GM19452 (cell line): ENCODE results near the gene AKIRIN1.
A peak's percentile ranks its signal among the peaks of the same experiment; 100 is the strongest.
"Not testable (repeated sequence)": the region's sequence is repeated elsewhere in the genome, so short reads cannot be mapped to it uniquely, and the experiment has no call there.

Experiments used
- ATAC-seq: cut with Tn5 transposase; IDR thresholded peaks from one replicate; pipeline ENCODE4 v1.9.1; 2021; ENCODE audit not compliant: unreplicated experiment

AKIRIN1 gene

DNA sequence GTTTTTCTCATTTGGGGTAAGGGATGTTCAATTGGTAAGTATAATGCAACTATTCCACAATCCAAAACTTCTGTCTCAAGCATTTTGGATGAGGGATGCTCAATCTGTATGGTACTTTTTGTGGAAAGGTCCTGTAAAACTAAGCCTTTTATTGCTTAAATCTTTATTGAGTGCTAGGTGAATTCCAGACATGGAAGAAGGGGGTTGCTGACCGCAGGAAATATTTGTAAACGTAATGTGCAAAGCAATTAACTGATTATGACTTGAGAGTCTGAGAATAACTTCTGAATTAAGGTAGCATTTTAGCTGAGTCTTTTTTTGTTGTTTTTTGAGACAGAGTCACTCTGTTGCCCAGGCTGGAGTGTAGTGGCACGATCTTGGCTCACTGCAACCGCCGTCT lies 3.1 kb downstream of the AKIRIN1 start:
- ATAC-seq: no peak

DNA sequence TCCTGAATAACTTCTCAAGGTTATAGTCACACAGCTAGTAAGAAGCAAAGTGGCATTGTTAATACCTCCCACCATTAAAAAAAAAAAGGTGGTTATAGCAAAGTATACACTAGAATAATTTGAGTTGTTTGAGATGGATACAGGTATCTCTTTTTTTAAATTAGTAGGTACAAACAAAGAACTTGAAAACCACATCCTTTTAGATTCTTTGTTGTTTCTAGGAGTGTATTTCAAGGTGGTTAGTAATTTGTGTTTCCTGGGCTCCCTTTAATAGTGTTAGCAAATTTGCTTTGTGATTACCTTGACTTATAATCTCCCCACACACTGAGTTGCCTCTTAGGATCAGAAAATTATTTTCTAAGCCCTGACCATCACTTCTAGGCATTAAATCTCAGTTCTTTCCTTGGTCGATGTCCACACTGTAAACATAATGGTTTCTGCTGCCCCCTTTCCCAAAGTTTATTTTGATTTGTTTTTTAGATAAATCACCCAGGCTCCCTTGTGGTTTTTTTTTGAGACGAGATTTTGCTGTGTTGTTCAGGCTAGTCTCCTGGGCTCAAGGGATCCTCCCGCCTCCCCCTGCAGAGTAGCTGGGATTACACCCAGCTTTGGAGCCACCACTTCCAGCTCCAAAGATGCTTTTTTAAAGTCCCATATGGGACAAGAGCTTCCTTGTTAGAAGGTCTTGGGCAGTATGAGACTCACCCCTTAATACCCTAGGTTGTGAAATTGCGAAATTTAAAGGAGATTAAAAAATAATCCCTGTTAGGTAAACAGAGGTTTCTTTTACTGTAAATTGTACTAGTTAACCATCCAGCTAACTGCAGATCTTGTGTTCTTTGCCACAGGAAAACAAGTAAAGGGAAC lies 6.2 kb downstream of the AKIRIN1 start:
- no peak for ATAC-seq

DNA sequence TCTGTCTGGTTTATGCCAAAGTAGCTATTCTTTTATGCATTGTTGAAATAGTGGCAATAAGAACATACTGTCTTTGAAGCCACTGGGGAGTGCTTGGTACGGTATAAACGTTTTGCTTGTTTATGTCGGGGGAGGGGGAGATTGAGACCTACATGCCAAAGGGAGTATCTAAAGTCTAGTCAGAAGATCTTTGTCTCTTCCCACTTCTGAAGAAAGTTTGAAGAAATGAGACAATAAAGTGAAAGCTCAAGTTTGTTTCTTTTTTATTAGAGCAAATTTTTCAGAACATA lies 6.8 kb downstream of the AKIRIN1 start:
- no peak for ATAC-seq

DNA sequence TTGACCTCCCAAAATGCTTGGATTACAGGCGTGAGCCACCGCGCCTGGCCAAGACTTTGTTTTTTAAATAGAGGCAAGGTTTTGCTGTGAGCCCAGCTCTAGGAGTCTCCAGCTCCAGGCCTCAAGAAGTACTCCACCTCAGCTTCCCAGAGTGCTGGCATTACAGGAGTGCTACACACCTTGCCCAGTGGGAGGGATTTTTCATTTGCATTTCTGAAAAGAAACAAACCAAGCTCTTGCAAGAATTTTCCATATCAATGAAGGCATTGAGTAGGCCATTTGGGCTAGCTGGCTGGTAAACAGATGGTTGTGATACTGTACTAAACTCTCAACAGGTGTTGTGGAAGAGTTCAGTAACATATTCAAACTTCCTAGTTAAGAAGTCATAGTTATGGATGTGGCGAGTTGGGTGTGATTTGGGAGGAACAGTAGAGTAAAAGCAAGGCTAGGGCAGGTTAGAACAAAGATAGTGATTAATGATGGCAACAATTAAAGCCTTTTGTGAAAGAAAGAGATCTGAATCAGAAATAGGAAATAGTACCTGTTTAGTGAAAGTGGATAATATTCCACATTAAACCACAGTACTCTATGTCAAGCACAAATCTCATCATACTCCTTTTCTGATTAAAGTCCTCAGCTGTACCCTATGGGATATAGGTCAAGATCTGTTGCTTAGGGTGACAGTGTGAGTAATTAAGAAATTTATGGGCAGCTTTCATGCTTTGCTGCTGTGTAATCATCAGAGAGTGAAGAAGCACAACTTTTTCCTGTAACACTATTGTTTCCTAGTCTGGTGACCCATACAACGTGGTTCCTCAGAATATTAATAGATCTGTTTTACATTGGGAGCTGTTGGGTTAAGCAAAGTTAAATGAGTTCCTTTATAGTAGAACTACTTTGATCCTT lies 10.7 kb downstream of the AKIRIN1 start:
- ATAC-seq: no peak

DNA sequence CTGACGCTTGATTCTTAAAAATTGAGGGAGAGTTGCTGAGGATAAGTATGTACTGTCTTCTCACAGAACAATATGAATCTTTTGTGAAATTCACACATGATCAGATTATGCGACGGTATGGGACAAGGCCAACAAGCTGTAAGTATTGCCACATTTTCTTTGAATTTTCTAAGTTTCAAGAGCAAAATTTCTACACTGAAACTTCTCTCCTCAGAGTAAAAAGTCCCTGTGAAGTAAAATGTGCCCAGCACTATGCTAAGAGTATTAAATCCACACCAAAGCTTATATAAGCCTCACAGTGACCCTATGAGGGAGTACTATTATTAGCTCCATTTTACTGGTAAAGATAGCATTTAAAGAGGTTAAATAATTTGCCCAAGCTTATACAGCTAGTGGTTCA lies 12.2 kb downstream of the AKIRIN1 start:
- no peak for ATAC-seq

DNA sequence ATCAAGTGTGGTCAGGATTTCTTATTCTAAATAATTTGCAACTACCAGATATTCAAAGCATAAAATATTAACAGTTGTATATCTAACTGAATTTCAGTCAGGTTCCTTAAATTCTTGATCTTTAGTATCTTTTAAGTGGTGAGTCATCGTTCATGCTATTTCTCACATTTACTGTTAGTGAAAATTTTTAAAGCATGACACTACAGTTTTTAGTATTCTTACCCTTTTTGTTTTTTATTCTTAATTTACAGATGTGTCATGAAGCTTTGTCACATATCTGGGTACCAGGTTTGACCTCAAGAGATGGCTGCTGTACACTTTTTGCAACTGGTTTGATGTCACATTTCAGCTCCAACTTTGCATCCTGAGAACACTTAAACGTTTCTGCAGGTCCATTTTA lies 12.7 kb downstream of the AKIRIN1 start:
- no peak for ATAC-seq

DNA sequence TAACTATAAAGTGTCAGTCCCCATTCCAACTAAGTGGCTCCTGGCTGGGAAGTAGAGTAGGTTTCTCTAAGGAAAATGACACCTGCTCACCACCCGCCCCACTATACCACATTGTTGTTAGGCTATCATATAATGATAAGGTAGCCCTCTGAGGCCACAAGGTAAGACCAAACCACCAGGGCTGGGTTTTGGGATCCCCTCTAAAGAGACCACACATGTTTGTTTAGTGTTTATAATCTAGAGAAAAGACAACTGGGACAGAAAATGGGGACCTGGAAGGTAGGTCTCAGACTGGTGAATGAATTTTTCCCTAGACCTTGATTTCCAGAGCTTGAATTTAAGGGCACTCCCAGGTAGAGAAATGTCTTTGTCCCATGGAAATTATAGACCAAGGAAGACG lies 15.2 kb downstream of the AKIRIN1 start:
- ATAC-seq: no peak

DNA sequence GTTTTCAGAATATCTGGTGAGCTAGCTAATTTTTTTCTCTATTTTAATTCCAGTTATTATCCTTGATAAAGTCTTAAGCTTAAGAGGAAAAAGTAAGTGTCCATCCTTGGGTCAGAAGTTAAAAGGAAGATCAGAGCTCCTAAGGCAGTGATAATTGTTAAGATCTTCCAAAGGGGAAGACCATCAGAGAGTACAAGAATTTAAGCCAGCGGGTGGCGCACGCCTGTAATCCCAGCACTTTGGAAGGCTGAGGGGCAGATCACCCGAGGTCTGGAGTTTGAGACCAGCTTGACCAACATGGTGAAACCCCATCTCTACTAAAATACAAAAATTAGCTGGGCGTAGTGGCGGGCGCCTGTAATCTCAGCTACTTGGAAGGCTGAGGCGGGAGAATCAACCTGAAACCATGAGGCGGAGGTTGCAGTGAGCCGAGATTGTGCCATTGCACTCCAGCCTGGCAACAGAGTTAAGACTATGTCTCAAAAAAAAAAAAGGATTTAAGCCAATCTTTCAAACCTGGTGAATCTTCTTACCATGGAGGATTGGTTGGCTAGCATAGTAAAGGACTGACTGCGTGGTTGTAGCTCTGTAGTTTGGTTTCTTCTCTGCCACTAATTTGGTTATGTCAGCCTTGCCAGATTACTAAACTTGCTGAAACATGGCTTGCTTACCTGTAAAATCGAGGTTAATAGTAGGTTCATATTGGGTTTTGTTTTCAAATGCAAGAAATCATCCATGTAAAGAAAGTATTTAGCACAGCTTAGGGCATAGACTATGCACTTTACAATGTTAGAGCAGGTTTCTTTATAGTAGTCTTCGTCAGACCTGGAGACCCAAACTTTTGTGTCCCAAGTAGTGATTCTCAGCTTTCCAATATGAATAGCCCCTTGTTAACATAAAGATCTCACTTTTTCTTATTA lies 15.9 kb downstream of the AKIRIN1 start:
- ATAC-seq: no peak

DNA sequence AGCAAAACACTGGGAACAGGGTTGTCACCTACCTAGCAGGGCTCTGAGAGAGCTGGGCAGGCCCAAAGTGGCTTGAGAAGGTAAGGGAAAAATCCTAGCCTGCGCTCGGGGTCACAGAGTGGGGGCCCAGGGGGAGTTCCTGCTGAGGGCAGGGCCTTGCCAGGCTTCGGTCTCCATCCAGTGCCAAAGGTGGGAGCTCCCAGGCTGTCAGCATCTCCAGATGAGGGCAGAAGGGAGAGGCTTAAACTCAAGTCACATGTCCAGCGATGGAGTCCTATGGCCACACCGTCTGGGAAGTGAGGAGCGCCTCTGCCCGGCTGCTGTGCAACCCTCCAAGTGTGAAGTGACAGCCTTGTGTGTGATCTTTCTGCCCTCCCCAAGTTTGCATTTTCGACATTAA lies 23.9 kb downstream of the AKIRIN1 start:
- not testable (repeated sequence) for ATAC-seq

DNA sequence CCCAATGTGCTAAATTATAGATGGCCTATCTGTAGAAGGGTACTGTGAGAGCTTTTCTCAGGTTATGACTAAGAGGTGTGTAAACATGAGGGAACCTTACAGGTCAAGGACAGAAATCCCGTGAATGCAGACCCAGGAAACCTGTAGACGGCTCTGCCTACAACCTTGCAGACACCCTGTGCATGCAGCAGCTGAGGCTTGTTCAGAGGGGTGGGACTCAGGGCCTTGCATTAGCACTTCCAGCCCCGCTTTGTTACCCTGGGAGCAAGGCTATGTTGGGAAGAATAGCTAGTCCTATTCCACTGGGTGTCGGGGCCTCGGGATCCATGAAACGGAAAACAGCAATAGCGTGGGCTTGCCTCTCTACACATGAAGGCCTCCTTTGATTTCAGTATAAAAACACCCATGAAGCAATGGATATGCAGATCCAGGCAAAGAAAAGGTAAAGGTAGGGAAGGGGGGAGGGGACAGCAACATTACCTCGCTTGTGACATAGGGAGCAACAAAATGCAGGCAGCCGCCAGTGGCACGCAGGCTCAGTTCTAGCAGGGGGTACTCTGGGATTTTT lies 25.6 kb downstream of the AKIRIN1 start:
- ATAC-seq: no peak

DNA sequence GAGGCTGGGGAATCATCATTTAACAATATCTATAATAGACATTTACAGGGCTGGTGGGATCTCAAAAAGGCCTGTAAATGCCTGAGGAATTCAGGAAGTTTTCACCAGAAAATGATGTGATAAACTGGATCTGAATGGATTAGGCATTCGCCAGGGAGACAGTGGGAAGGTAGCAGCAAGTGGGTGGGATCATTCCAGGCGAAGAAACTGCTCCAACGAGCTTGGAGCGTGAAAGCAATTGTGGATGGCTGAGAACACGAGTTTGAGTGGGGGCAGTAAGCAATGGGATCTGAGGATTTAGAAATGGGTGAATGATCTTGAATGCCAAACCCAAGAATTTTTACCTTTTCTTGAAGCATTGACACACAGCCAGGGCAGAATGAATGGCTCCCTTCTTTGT lies 26.2 kb downstream of the AKIRIN1 start:
- ATAC-seq: no peak

DNA sequence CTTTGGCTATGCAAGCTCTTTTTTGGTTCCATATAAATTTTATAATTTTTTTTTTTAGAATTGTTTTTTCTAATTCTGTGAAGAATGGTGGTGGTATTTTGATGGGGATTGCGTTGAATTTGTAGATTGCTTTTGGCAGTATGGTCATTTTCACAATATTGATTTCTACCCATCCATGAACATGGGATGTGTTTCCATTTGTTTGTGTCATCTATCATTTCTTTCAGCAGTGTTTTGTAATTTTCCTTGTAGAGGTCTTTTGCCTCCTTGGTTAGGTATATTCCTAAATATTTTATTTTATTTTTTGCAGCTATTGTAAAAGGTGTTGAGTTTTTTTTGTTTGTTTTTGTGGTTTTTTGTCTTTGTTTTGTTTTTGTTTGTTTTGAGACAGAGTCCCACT lies 29.4 kb downstream of the AKIRIN1 start:
- ATAC-seq: not testable (repeated sequence)

DNA sequence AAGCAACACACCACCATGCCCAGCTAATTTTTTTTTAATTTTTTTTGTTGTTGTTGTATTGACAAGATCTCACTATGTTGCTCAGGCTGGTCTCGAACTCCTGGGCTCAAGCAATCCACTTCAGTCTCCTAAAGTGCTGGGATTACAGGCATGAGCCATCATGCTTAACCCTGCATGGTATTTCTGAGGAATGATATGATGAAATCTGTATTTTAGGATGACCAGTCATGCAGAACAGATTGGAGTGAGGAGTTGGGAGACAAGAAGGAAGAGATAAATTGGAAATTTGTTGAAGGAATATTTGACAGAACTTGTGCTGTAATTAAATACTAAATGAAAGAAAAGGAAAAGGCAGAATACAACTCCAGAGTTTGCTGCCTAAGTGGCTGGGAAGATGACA lies 30.4 kb downstream of the AKIRIN1 start:
- no peak for ATAC-seq

DNA sequence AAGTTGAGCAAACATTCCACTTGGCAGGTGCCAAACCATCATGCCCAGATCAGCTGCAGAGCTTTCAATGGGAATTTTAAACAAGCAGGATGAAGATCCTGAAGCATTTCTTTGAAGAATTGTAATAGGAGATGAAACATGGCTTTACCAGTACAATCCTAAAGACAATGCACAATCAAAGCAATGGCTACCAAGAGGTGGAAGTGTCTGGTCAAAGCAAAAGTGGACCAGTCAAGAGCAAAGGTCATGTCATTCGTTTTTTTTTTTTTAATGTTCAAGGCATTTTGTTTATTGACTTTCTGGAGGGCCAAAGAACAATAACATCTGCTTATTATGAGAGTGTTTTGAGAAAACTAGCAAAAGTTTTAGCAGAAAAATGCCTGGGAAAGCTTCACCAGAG lies 32.1 kb downstream of the AKIRIN1 start:
- ATAC-seq: no peak

DNA sequence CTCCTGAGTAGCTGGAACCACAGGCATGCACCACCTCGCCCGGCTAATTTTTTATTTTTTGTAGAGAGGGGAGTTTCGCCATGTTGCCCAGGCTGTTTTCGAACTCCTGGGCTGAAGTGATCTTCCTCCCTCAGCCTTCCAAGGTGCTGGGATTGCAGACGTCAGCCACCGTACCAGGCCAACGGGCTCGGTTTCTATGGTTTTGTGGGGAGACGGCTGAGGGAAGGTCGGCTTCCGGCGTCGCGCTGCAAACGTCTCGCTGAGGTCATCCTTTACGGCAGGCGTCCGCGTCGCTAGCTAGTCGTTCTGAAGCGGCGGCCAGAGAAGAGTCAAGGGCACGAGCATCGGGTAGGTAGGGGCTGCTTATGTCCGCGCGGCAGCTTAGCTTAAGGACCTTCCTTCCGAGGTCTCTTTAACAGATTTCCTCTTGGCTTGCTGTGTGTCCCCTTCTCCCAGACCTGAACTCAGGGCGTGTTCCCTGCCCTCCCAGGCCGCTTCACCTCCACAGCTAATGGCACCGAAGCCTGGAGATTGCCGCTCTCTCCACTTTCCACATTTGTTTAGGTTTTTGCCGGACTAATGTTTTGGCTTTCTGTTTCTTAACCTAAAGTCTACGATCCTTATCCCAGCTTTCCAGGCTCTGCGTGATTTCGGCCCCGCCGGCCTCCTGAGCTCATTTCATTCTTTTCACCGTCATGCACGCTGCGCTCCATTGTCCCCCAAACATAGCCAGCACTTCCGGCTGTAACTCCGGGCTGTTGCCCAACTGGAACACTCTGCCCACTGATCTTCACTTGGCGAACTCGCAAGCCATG lies 35.2 kb downstream of the AKIRIN1 start, which contains the start of gene NDUFS5:
Gene NDUFS5, plus strand, starts transcription at position 300 of the 815 bp plus-strand sequence. CDS start 2,375 bp downstream, outside the sequence.
- ATAC-seq: peak; percentile 73

DNA sequence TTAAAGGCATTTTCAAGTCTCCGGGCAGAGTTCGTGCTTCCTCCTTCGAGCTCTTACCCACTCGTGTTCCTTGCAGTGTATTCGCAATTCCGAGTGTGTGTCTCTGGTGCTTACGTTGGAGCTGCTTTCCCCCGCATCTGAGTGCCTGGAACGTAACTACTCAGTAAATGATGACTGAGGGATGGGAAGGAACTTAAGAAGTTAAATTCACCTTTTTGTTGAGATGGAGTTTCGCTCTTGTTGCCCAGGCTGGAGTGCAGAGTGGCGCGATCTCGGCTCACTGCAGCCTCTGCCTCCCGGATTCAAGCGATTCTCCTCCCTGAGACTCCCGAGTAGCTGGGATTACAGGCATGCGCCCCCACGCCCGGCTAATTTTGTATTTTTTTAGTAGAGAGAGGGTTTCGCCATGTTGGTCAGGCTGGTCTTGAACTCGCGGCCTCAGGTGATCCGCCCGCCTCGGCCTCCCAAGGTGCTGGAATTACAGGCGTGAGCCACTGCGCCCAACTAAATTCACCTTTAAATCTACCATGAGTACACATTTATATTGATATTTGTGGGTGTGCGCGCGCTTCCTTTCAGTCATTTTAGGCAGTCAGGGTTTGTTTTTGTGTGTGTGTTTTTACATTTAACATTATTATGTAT lies 35.9 kb downstream of the AKIRIN1 start:
- ATAC-seq: no peak

DNA sequence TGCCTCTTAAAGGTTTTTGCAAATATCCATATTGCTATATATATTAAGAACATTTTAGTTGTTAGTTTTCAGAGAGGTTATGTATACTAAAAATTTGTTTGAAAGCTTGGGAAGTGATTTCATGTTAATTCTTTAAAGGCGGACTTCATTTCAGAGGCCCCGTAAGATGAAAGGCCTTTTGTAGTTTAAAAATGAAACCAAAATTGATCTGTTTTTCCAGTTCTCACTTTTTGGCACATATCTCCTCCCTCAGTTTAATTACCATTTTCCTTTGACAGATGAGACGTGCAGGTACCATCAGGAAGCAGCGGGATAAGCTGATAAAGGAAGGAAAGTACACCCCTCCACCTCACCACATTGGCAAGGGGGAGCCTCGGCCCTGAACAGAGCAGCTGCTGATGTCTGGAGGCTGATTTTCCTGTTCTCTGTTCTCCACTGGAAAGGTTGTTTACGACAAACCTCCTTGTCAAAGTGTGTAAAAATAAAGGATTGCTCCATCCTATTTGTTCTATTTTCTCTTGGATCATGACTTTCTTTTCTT lies 43.1 kb downstream of the AKIRIN1 start:
- no peak for ATAC-seq

DNA sequence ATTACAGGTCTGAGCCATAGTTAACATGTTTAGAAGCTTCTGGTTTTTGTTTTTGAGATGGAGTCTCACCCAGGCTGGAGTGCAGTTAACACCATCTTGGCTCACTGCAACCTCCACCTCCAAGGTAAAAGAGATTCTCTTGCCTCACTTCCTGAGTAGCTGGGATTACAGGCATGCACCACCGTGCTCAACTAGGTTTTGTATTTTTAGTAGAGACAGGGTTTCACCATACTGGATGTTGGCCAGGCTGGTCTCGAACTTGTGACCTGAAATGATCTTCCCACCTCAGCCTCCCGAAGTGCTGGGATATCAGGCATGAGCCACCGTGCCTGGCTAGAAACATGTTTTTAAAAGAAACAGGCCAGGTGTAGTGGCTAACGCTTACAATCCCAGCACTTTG lies 45.6 kb downstream of the AKIRIN1 start:
- no peak for ATAC-seq

DNA sequence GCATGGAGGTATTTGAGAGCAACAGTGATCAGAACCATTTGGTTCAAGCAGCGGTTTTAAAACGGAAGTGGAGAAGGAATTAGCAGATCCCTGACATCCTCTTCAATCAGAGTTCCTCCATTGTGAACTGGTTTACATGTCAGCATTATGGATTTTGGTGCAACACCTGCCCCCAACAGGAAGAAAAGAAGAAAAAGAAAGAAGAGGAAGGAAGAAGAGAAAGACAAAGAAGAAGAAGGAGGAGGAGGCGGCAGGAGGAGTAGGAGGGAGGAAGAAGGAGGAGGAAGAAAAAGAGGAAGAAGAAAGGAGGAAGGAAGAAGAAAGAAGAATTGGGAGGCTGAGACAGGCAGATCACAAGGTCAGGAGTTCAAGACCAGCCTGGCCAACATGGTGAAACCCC lies 52.4 kb downstream of the AKIRIN1 start:
- ATAC-seq: no peak
